K562 (cell line): ENCODE data around the gene PCDH12. TPM values are rescaled to one million over a fixed set of nuclear protein-coding genes. Genes with fewer than 3 reads are reported as not detected.

Experiments
- ARHGAP35 ChIP-seq: fragments of 450-650 bp; IDR thresholded peaks from 2 replicates; pipeline ENCODE4 v1.6.1; 2018; ENCODE audit not compliant: partially characterized antibody
- CBX5 ChIP-seq: IDR thresholded peaks from 2 replicates; pipeline ENCODE4 v1.6.1; 2014; ENCODE audit warnings: low read depth, borderline replicate concordance
- MECOM ChIP-seq: fragments of 250-450 bp; sonication (Bioruptor Pico); IDR thresholded peaks from 2 replicates; pipeline ENCODE4 v1.8.0; 2022; ENCODE audit warnings: inconsistent platforms
- NELFE ChIP-seq: IDR thresholded peaks from 2 replicates; pipeline ENCODE4 v1.6.1; 2011; ENCODE audit warnings: mild to moderate bottlenecking; ENCODE audit not compliant: insufficient read depth, insufficient read length
- SP1 ChIP-seq: sonication (generic); formaldehyde crosslinking; IDR thresholded peaks from 2 replicates; pipeline ENCODE4 v1.8.1; 2022; ENCODE audit warnings: mild to moderate bottlenecking, missing genetic modification reagents
- TBL1XR1 ChIP-seq, 2 experiments: IDR thresholded peaks; 2 replicates each; pipeline ENCODE4 v1.6.1; 2012; ENCODE audit warnings: improper control_type of control experiment in 2 of 2, low read length in 2 of 2, mild to moderate bottlenecking in 1 of 2
- USF1 ChIP-seq: sonication (generic); formaldehyde crosslinking; IDR thresholded peaks from 2 replicates; pipeline ENCODE4 v1.9.0; 2022; ENCODE audit warnings: mild to moderate bottlenecking, missing genetic modification reagents
- ZNF277 ChIP-seq: fragments of 250-450 bp; sonication (Bioruptor Pico); IDR thresholded peaks from 2 replicates; pipeline ENCODE4 v1.8.0; 2022; ENCODE audit warnings: inconsistent platforms, mild to moderate bottlenecking, moderate library complexity, borderline replicate concordance
- ZNF551 ChIP-seq: fragments of 250-450 bp; sonication (Bioruptor Pico); IDR thresholded peaks from 2 replicates; pipeline ENCODE4 v1.5.0; 2021; ENCODE audit warnings: mild to moderate bottlenecking, moderate library complexity
- ZNF609 ChIP-seq: sonication (generic); formaldehyde crosslinking; IDR thresholded peaks from 2 replicates; pipeline ENCODE4 v1.8.1; 2023; ENCODE audit warnings: missing genetic modification reagents, mild to moderate bottlenecking, borderline replicate concordance
- polyA plus RNA-seq, 8 experiments: library from polyadenylated mRNA; depleted of rRNA in 4 of 8; stranded (reverse) in 5 of 8; unstranded in 3 of 8; fragments of >200 nt; fragmentation: Nextera tagmentation in 2 of 8; fragmentation: Illumina TruSeq in 1 of 8; extraction: Ambion mirVana in 2 of 8; extraction: Trizol in 1 of 8; gene quantifications; 2 replicates each; pipeline versions ENCODE4 v1.2.1 to v1.2.3, GENCODE V29; 2011 to 2014; ENCODE audit warnings: inconsistent platforms in 1 of 8, missing spikeins in 1 of 8
- total RNA-seq, 7 experiments: library from RNA; depleted of rRNA in 6 of 7; stranded (reverse); fragments of >200 nt in 6 of 7; fragmentation: Illumina TruSeq in 2 of 7; extraction: Trizol in 2 of 7; gene quantifications; 2 replicates each; pipeline versions ENCODE4 v1.2.1 to v1.2.3, GENCODE V29; 2011 to 2021; ENCODE audit warnings: low replicate concordance in 1 of 7
- TF ChIP-seq, protein P1 (sequence below), 2 experiments: fragments of 450-650 bp; IDR thresholded peaks; 2 replicates each; pipeline ENCODE4 v1.6.1; 2018; ENCODE audit warnings: mild to moderate bottlenecking in 2 of 2, low read depth in 1 of 2; ENCODE audit not compliant: partially characterized antibody in 2 of 2
- TF ChIP-seq, protein P2 (sequence below): fragments of 450-650 bp; IDR thresholded peaks from 2 replicates; pipeline ENCODE4 v1.6.1; 2018; ENCODE audit warnings: mild to moderate bottlenecking, low read depth; ENCODE audit not compliant: partially characterized antibody
- TF ChIP-seq, protein P3 (sequence below): fragments of 450-650 bp; formaldehyde crosslinking; IDR thresholded peaks from 2 replicates; pipeline ENCODE4 v1.4.0; 2022; ENCODE audit warnings: mild to moderate bottlenecking, moderate library complexity

Gene PCDH12
- total and polyA plus RNA-seq, 9 of the 15 experiments (the other 6 are each of a cell fraction or from before 2014, with no cell fraction given): 0.01 to 0.04 (median 0.01) TPM; not detected in 4

- TF ChIP-seq ZNF609 (CRISPR knock-in tag): no peak
- TF ChIP-seq, protein P1, sequence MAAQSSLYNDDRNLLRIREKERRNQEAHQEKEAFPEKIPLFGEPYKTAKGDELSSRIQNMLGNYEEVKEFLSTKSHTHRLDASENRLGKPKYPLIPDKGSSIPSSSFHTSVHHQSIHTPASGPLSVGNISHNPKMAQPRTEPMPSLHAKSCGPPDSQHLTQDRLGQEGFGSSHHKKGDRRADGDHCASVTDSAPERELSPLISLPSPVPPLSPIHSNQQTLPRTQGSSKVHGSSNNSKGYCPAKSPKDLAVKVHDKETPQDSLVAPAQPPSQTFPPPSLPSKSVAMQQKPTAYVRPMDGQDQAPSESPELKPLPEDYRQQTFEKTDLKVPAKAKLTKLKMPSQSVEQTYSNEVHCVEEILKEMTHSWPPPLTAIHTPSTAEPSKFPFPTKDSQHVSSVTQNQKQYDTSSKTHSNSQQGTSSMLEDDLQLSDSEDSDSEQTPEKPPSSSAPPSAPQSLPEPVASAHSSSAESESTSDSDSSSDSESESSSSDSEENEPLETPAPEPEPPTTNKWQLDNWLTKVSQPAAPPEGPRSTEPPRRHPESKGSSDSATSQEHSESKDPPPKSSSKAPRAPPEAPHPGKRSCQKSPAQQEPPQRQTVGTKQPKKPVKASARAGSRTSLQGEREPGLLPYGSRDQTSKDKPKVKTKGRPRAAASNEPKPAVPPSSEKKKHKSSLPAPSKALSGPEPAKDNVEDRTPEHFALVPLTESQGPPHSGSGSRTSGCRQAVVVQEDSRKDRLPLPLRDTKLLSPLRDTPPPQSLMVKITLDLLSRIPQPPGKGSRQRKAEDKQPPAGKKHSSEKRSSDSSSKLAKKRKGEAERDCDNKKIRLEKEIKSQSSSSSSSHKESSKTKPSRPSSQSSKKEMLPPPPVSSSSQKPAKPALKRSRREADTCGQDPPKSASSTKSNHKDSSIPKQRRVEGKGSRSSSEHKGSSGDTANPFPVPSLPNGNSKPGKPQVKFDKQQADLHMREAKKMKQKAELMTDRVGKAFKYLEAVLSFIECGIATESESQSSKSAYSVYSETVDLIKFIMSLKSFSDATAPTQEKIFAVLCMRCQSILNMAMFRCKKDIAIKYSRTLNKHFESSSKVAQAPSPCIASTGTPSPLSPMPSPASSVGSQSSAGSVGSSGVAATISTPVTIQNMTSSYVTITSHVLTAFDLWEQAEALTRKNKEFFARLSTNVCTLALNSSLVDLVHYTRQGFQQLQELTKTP (IDR thresholded peaks at IDR 0.05; ENCODE audit: low read depth in 1 of 2, partially characterized antibody in 2 of 2): no peak
- no peak for TF ChIP-seq ZNF277
- no peak for TF ChIP-seq SP1 (CRISPR knock-in tag)
- TF ChIP-seq USF1 (CRISPR knock-in tag): no peak
- TF ChIP-seq CBX5: no peak
- TF ChIP-seq TBL1XR1 (IDR thresholded peaks at IDR 0.05; ENCODE audit: low read length in 2 of 2): no peak
- no peak for TF ChIP-seq ARHGAP35
- no peak for TF ChIP-seq ZNF551
- TF ChIP-seq MECOM (CRISPR knock-in tag): no peak
- TF ChIP-seq, protein P2, sequence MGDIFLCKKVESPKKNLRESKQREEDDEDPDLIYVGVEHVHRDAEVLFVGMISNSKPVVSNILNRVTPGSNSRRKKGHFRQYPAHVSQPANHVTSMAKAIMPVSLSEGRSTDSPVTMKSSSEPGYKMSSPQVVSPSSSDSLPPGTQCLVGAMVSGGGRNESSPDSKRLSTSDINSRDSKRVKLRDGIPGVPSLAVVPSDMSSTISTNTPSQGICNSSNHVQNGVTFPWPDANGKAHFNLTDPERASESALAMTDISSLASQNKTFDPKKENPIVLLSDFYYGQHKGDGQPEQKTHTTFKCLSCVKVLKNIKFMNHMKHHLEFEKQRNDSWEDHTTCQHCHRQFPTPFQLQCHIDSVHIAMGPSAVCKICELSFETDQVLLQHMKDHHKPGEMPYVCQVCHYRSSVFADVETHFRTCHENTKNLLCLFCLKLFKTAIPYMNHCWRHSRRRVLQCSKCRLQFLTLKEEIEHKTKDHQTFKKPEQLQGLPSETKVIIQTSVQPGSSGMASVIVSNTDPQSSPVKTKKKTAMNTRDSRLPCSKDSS: no peak
- TF ChIP-seq, protein P3, sequence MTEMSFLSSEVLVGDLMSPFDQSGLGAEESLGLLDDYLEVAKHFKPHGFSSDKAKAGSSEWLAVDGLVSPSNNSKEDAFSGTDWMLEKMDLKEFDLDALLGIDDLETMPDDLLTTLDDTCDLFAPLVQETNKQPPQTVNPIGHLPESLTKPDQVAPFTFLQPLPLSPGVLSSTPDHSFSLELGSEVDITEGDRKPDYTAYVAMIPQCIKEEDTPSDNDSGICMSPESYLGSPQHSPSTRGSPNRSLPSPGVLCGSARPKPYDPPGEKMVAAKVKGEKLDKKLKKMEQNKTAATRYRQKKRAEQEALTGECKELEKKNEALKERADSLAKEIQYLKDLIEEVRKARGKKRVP (CRISPR knock-in tag): peak; percentile 82; the same call in 1 of the 2 replicates
- no peak for TF ChIP-seq NELFE
These were observed 520 bp downstream of the PCDH12 start (continued) for GRCh38 chr5:141957367-141957996.
